HG03439 (cell line): ENCODE measurements around the gene FHDC1.

ENCODE experiments used
- ATAC-seq: cut with Tn5 transposase; IDR thresholded peaks from one replicate; pipeline ENCODE4 v1.9.1; 2021; ENCODE audit warnings: mild to moderate bottlenecking, moderate library complexity; ENCODE audit not compliant: unreplicated experiment

The FHDC1 gene

DNA sequence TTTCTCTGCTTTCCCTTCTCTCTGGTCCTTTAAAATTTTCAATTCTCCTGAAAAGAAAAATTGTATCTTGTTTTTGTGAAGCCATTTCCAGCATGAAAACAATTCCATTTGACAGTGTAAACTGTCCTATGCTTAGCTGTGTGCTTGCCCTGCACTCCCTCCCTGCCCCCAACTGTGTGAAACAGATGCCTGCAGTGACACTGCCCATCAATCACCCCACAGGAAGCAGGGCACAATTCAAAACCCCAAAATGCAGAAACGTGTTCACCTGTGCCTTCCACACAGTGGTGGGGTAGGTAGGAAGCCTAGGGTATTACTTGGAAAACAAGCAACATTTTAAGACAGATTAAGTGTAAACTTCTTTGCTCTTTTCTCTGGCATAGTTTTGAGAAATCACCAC, 6.2 kb upstream of the FHDC1 start:
- ATAC-seq: no peak

DNA sequence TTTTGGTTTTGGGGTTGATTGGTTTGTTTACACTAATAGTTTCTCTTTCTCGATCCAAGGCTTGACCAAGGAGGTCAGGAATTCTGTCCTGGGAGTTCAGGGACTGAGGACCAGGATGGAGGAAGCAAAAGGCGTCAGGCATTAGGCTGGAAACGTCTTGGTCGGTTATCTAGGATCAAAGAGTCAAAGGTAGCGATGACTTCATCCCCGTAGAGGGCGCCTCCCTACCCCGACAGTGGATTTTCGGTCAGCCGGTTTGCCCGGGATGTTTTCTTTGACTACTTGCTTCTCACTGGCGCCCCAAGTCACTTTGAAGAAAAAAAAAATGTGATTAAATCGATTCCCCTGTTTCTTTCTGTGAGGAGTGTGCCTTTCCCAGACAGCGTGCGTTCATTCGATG, 980 bp upstream of the FHDC1 start:
- ATAC-seq: no peak

DNA sequence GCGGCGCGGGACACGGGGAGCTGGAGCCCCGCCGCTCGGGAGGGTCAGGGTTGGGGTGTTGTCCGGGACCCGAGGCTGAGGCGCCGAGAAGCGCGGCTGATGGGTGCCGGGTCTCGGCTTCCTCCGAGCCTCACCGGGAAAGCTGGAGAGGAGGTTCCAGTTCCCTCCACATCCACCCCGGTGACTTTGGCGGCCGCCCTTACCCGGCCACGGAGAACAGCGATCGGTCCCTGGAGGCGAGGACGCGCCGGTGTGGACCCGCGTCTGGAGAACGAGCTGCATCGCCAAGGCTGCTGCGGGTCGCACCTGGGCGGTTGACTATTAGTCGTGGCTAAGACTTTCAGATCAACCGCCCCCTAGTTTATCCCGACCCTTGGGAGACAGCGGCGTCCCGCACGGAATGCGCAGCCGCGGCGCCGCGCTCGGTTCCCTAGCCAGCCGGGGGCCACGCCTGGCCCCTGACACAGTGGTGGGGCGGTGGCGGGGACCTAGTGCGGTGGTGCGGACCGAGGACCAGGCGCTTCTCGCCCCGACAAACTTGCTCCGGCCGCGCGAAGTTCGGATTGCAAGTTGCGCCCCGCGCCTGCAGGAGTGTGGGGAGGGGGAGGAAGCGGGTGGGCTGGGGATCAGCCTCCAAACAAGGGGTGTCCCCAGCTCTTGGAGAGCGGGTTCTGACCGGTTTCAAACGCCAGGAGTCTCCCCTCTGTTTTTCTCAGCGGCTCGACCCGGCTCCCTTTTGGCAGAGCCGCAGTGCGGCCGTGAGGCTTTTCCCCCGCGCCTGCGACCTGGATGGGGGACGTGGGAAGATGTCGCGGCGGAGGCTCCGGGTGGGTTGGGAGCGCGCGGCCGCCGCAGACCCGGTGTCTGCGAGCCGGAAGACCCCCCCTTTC, 568 bp downstream of the FHDC1 start:
- ATAC-seq: no peak

DNA sequence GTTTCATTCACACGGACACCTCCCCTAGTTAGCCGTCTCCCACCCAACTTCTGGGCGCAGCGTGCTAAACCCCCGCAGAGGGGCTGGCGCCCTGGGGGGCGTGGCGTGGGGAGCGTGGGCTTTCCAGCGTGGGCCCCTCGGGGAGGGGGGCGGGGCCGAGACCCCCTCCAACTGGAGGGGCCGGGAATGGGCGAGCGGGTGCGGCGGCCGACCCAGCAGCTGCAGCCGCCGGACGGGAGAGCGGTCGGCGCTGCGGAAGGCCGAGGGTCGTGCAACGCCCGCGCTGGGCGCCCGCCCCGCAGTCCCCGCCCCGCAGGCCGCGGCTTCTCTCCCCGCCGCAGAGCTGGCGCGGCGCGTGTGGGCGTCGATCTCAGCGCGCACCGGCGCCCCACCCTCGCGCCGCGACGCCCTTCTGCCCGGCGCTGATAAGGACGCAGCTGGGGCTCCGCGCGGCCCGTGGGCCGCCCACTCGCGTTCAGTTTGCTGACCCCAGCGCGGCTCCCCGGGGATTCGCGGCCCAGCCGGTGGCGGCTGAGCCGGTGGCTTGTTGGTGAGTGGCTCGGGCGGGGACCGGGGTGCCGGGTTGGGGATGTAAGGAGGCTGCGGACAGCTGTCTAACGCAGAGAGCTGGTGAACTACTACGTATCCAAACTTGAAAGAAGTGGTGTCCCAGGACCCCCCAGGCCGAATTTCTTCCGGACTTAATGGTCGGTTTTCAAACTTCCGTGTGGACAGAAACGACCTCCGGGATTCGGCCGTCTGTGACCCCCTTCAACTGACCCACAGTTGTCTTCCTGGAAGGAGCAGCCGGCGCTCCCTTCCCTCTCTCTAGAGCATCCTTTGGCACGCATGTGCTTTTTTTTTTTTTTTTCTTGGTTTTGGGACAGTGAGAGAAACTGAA, 1.5 kb downstream of the FHDC1 start:
- no peak for ATAC-seq

DNA sequence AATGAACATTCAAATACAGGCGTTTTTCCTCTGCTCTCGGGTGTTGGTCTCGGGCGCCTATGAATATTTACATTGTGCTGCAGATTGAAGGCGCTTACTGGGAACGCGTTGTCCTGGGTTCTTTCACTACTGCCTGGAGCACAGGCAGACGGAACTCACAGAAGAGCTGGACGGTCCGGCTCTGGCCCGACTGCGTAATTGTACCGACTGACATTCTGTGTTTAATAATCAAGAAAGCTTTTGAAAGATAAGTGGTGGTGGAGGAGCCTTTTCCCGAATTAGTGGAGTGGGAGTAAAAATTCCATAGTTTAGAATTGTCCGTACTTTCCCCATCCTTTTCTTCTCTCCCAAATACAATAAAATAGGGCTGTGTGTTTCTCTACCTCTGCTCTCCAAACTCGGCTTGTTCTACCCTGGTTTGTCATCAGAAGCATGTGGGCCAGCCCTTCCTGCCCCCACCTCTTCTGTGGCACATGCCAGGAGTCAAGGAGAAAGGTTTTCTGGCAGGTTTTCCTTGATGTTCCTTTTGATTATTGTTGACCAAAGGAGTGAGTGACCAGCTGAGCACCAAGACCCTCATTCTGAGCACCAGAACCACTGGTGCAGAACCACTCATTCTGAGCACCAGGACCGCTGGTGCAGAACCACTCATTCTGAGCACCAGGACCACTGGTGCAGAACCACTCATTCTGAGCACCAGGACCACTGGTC, 2.3 kb downstream of the FHDC1 start:
- no peak for ATAC-seq

DNA sequence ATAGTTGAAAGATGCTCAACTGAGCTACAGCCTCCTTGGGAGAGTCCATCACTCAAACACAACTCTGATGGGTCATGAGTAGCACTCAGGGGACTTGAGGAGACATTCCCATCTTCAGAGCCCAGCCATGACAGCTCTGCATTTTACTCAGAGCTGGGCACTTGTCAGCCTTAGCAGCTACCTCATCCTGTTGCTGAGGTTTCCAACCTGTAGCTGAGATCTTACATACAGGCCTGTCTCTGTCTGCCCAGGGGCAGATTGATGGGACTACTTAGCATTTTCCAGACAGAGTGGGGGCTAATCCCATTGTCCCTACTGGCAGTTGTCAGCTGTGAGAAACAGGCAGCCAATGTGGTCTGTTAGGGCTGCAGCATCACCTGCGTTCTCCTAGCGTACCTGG, 3.5 kb downstream of the FHDC1 start:
- ATAC-seq: no peak

DNA sequence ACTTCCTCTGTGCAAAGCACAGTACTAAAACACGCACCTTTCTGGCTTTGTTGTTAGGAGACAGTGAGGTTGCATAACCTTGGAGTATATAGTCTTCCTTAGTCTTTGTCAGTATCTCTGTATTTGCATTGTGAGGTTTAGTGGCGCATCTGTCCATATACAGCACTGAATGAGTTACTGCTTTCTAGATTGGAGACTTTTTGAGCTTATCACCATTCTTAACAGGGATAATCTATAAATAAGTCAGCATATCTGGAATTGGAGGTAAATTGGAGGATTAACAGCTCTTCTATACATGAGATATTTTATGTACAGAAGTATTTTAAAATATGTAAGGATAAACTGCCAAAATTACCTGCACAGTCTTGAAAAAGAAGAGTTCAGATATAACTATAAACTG, 4.3 kb downstream of the FHDC1 start:
- ATAC-seq: no peak

DNA sequence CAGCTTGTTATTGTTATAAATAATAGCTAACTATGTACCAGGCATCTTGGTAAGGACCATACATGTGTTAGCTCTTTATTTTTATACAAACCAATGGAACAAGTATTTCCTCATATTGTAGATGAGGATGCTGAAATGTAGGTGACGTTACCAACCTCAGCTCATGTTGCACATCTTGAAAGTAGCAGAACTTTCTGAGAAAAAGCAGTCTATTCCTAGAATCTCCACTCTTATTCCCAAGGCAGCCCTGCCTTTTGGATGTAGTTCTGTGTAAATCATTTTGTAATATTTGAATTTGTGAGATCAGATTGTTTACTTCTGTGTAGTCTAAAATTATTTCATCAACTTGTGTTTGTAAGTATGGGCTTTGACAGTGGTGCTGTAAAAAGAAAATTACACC, 5.3 kb downstream of the FHDC1 start:
- no peak for ATAC-seq

DNA sequence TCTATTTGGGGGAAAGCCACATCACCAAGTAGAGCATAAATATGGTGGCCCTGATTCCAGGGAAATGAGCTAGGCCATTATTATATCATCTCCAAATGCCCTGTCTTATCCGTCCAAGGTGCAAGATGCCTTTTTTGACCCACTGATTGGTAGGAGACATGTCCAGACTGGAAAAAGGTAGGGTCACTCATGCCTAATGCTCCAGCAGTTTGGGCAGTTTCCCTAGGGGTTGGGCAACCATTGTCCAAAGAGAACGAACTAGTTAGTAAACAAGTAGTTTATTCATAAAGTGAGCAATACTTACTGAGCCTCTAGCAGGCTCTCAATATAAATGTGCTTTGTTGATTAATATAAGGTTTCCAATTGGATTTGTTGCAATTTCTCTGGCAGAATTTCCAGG, 6.2 kb downstream of the FHDC1 start:
- no peak for ATAC-seq

DNA sequence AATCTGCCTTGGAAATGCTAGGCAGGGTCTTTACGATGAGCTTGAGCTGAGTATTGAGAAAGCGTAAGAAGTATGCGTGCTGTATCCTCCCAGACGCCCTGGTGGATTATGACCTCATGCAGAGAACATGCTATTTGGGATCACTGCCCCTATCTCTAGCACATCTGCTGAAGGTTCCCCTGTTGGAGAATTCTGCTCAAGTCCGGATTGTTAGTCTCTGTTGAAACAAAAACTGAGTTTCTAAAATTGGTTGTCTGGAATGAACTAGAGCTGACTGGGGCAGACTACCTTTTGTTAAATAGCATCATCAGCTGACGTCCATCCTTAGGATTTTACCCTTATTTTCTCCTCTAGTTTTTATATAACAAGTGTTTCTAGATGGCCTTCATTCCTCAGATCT, 7.5 kb downstream of the FHDC1 start:
- no peak for ATAC-seq

DNA sequence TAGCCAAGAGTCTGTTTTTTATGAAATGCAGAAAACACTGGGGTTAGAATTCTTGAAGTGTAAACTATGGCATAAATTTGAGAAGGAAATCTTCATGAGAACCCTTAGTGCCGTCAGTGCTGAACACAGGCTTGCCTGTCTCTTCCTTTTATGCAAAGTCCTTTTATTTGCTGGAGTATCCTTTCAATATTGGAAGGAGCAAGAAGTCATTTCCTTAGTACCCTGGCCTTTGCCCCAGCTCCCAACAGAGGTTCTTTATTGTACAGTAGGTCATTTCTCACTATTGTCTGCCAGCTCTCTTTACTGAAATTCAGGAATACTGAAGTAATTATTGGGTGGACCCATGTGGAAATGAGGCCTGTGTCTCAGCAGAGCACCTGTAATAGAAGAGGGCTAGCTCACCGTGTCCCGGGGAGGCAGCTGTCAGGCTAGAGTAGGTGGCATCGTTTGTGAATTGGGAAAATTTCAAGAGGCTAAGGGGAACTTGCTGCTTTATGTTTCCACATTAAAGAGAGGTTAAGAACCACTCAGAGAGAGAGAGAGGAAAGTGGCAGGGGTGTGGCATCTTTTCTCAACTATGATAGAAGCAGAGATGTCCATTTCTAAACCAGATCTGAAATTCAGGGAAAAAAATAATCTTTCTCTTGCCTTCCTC, 8.7 kb downstream of the FHDC1 start:
- no peak for ATAC-seq

DNA sequence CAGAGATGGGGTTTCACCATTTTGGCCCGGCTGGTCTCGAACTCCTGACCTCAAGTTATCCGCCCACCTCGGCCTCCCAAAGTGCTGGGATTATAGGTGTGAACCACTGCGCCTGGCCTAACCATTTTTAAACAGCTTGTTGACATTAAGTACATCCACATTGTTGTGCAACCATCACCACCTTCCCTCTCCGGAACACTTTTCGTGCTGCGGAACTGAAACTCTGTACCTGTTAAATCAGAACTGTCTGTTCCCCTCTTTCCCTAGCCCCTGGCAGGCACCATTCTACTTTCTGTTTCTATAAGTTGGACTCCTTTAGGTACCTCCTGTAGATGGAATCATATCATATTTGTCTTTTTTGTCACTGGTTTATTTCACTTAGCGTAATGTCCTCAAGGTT, 9.5 kb downstream of the FHDC1 start:
- no peak for ATAC-seq

DNA sequence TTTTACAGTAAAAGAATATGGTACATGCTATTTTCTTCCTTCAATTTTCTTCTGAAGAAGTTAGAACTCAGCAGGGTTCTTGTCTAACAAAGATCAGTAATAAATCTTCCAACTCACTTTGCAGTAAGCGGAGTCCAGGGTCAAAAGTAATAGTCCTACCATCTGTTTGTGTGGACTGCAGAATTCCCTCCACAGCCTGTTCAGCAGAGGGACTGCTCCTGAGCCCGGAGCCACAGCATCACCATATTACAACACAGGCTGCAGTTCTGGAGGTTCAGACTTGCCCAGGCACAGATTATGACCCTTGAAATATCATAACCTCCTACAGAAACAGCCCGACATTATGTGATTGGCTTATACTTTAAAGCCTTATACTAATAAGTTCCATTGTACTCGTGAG, 10.3 kb downstream of the FHDC1 start:
- ATAC-seq: no peak

DNA sequence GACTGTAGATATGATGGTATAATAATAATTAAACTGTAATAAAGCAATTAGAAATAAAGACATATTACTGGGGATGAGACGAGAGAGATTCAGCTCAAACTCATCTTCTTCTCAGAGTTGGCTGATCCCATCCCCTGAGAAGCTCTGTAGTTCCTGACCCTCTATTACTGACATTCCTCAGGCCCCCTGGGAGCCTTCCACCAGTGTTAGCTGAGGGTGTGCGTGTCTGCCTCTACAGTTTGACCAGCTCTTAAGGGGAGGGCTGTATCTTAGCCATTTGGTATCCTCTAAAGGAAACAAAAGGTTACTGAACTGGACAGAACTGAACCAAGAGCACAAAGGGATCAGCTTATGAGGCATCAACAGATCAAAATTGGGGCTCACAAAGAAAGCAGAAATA, 11.2 kb downstream of the FHDC1 start:
- ATAC-seq: no peak

DNA sequence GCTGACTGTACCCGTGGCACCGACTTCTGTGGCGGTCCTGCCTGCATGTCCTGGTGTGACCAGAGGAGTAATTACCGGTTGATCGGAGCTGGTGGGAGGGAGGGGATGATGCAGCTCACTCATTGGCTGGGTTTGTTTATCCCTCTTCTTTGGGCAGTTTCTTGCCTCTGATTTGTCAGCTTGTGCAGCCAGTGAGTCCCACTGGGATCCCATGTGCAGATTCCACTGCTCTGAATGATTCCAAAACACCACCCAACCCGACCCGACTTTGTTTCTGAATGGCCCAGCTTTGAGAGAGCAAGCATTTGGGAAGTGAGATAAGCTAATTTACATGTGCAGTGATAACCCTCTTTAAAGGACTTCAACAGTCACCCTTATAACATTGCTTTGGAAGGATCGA, 13.8 kb downstream of the FHDC1 start:
- ATAC-seq: no peak

DNA sequence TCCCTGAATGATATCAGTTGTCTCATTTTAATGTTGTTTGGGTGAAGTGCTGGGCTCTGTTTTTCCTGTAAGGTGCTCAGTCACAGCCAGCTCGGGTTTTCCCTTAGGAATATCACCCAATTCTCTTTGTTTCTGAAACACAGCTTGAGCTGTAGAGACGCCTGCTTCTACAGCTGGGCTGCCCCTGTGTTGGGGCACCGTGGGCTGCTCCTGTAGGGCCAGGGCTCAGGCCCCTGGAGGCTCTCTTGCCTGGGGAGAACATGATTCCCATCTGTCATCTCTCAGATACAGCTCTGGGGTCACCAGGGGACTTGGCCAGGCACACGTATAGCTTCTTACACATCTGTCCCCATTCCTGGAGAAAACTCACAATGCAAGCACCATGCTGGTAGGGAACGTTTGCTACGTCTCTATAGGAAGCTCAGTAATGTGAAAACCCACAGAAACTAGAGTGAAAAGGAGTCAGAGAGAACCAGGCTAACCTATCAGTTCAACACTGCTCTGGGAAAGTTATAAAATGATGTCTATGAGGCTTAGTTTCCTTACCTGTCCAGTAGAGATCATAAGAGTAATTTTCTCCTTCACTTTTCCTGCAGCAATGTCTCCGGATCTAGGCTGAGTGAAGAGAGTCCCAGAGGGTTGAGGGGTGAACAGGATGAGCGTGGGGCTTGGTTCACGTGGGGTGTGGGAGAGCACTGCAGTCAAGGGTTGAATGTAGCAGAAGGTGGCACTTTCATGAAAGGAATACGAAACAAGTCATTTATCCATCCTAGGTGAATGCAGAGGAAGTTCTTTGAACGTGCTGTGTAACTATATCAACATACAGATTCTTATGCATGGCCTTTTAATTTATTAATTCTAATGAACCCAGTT, 14.5 kb downstream of the FHDC1 start:
- ATAC-seq: no peak

DNA sequence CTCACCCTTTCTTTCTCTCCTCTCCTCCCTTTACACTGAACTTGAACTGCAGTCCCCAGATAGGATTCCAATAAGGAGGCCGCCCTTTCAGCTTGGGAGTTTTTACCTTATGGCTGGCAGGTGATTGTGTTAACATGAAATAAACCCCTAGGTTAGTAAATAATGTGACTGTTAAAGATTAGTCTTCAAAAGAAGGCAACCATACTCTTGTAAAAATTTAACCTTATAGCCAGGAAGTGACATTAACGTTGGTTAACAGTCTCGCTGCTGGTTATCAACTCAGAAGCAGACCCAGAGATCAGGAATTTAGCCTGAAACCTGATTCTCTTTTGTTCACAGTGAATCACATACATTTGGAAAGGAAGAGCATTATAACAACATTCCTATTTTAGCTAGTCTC, 15.2 kb downstream of the FHDC1 start:
- no peak for ATAC-seq

DNA sequence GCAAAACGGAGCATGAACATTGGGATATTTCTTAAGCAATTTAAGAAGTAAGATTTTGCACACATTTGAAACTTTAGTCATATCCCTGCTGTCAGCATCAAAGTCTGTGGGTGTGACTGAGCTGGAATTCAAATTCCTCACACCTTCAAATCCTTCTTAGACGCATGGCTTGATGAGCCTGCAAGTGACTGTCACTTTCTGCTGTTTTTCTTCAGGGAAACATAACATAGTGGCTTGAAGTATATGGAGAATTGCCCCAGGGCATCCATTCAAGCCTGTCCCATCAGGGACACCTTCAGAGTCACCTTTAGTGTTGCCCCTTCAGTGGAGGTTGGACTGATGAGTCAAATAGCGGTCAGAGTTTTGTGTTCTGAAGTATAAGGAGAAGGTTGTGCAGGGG, 17.4 kb downstream of the FHDC1 start:
- no peak for ATAC-seq

DNA sequence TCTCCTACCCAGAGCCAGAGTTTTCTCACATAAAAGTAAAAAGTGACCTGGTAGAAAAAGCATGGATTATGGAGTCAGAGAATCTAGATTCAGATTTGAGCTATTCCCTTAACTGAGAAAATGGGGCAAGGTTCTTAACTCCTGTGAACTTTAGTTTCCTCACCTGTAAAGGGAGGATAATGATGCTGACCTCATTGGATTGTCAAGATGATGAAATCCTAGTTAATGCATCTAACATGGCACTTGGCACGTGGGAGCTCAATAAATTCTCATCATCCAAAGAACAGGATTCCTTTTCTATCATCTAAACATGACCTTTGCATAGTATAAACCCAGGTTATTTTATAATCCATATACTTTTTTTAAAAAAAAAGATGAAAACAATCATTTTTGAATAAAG, 18.6 kb downstream of the FHDC1 start:
- ATAC-seq: no peak

DNA sequence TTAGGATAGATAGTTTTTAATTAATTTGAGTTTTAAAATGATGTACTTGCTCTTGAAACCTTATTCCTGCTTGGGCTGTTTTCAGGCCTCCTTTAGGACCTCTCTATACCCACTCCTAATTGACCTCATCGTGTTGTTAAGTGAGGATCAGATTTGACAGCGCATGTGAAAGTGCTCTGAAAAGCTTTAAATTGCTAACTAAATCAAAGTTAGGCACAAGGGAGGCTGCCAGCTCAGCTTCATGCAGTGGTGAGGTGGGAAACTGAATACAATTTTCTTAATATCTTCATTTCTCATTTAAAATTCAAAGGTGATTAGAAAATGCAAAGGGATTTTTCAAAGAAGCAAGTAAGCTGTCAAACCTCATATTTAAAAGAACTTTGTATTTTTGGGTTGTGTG, 20.0 kb downstream of the FHDC1 start:
- ATAC-seq: no peak
